MM.1S (cell line): Measurements from ENCODE around the gene NCS1.

Experiments
- DNase-seq: peaks from one replicate; pipeline ENCODE4 v3.0.0-alpha.2; 2015
- H2AFZ ChIP-seq: fragments of 300-600 bp; sonication (generic); 2 replicates; pipeline ENCODE4 v1.6.0; 2016; ENCODE audit warnings: antibody characterized with exemption, low read length
- H3F3A ChIP-seq: fragments of 300-600 bp; sonication (generic); 2 replicates; pipeline ENCODE4 v1.6.1; 2016; ENCODE audit warnings: mild to moderate bottlenecking, antibody characterized with exemption, low read length, moderate library complexity, mixed read lengths; ENCODE audit not compliant: insufficient read depth
- H3K27ac ChIP-seq: fragments of 300-600 bp; sonication (generic); 2 replicates; pipeline ENCODE4 v1.5.1; 2016; ENCODE audit warnings: mild to moderate bottlenecking, low read length
- H3K27me3 ChIP-seq: fragments of 300-600 bp; sonication (generic); replicated peaks from 2 replicates; pipeline ENCODE4 v1.6.0; 2016; ENCODE audit warnings: low read length; ENCODE audit not compliant: insufficient read depth
- H3K36me3 ChIP-seq: fragments of 300-600 bp; sonication (generic); replicated peaks from 2 replicates; pipeline ENCODE4 v1.6.1; 2016; ENCODE audit warnings: mild to moderate bottlenecking, low read length, mixed read lengths; ENCODE audit not compliant: insufficient read depth
- H3K4me1 ChIP-seq: fragments of 300-600 bp; sonication (generic); 2 replicates; pipeline ENCODE4 v1.6.1; 2016; ENCODE audit warnings: low read length, mixed read lengths
- H3K4me2 ChIP-seq: fragments of 300-600 bp; sonication (generic); 2 replicates; pipeline ENCODE4 v1.6.0; 2016; ENCODE audit warnings: low read depth, low read length
- H3K4me3 ChIP-seq: fragments of 300-600 bp; sonication (generic); 2 replicates; pipeline ENCODE4 v1.5.1; 2016; ENCODE audit warnings: low read length, mixed read lengths
- H3K79me2 ChIP-seq: fragments of 300-600 bp; sonication (generic); 2 replicates; pipeline ENCODE4 v1.6.1; 2016; ENCODE audit warnings: mixed run types, low read length, mixed read lengths
- H3K9ac ChIP-seq: fragments of 300-600 bp; sonication (generic); 2 replicates; pipeline ENCODE4 v1.6.1; 2016; ENCODE audit warnings: low read length, mixed read lengths
- H3K9me2 ChIP-seq: fragments of 300-600 bp; sonication (generic); replicated peaks from 2 replicates; pipeline ENCODE4 v1.6.1; 2016; ENCODE audit warnings: mild to moderate bottlenecking, low read length, mixed read lengths; ENCODE audit not compliant: insufficient read depth
- H3K9me3 ChIP-seq: fragments of 300-600 bp; sonication (generic); replicated peaks from 2 replicates; pipeline ENCODE4 v1.6.1; 2016; ENCODE audit warnings: mild to moderate bottlenecking, low read length, mixed read lengths; ENCODE audit not compliant: insufficient read depth
- H4K20me1 ChIP-seq: fragments of 300-600 bp; sonication (generic); 2 replicates; pipeline ENCODE4 v1.6.1; 2016; ENCODE audit warnings: mild to moderate bottlenecking, low read length, moderate library complexity, mixed read lengths; ENCODE audit not compliant: insufficient read depth
- EZH2 ChIP-seq: fragments of 300-600 bp; sonication (generic); optimal IDR thresholded peaks from 2 replicates; pipeline ENCODE3; 2017; ENCODE audit warnings: low read depth, mild to moderate bottlenecking, antibody characterized with exemption, low read length, mixed read lengths
- EZH2phosphoT487 ChIP-seq: fragments of 300-600 bp; sonication (generic); IDR thresholded peaks from 2 replicates; pipeline ENCODE4 v1.6.1; 2018; ENCODE audit warnings: antibody characterized with exemption, low read length
- TF ChIP-seq, protein P1 (sequence below): fragments of 300-600 bp; sonication (generic); IDR thresholded peaks from 2 replicates; pipeline ENCODE4 v1.5.1; 2016; ENCODE audit warnings: antibody characterized with exemption, low read length, mixed read lengths

Gene NCS1

DNA sequence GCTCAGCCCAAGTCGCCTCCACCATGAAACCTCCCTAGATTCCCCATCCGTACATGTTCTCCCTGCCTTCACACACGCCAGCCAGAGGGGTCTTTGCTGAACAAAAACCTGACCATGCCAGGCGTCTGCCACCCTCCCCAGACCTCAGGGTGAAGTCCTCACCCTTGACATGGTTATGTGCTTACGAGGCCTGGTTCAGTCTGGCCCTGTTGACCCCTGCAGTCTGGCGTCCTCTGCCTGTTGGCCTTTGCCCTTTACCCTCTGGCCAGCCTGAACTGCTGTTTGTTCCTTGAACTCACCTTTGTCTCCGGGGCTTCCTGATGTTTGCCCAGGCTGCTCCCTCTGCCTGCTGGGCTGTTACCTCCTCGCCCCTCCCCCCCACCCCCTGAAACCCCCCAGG is 29.8 kb downstream of the NCS1 start:
- no peaks in the 10 kb centered on the region for H4K20me1 ChIP-seq
- TF ChIP-seq, protein P1, sequence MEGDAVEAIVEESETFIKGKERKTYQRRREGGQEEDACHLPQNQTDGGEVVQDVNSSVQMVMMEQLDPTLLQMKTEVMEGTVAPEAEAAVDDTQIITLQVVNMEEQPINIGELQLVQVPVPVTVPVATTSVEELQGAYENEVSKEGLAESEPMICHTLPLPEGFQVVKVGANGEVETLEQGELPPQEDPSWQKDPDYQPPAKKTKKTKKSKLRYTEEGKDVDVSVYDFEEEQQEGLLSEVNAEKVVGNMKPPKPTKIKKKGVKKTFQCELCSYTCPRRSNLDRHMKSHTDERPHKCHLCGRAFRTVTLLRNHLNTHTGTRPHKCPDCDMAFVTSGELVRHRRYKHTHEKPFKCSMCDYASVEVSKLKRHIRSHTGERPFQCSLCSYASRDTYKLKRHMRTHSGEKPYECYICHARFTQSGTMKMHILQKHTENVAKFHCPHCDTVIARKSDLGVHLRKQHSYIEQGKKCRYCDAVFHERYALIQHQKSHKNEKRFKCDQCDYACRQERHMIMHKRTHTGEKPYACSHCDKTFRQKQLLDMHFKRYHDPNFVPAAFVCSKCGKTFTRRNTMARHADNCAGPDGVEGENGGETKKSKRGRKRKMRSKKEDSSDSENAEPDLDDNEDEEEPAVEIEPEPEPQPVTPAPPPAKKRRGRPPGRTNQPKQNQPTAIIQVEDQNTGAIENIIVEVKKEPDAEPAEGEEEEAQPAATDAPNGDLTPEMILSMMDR: no peak
- TF ChIP-seq EZH2 (no peak), EZH2phosphoT487 (no peak)
- H3K4me3 ChIP-seq: no peak overlapping the region
- no peak overlapping the region for H2AFZ ChIP-seq
- H3K9me2 ChIP-seq: no peaks in the 10 kb centered on the region
- no peak overlapping the region for H3K9ac ChIP-seq
- H3K79me2 ChIP-seq: no peaks in the 10 kb centered on the region
- DNase-seq: no peak
- H3F3A ChIP-seq: no peaks in the 10 kb centered on the region
- peaks cover 83% of the 10 kb centered on the region for H3K27me3 ChIP-seq
- no peak overlapping the region for H3K4me2 ChIP-seq
- no peaks in the 10 kb centered on the region for H3K9me3 ChIP-seq
- H3K36me3 ChIP-seq: no peaks in the 10 kb centered on the region
- no peaks in the 10 kb centered on the region for H3K4me1 ChIP-seq
- H3K27ac ChIP-seq: no peak overlapping the region

DNA sequence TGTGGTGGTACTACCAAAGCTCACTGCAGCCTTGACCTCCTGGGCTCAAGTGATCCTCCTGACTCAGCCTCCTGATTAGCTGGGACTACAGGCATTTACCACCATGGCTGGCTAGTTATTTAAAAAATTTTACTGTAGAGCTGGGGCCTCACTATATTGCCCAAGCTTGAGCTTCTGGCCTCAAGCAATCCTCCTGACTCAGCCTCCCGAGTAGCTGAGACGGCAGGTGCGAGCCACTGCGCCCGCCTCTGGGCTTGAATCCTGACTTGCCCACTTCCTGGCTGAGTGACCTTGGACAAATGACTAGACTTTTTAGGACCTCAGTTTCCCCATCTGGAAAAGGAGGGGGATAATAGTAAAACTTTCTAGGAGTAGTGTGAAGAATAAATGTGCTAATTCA is 32.1 kb downstream of the NCS1 start:
- Histone ChIP-seq H3F3A (no peaks in the 10 kb centered on the region), H3K27ac (no peak overlapping the region), H3K36me3 (no peaks in the 10 kb centered on the region), H3K4me3 (no peak overlapping the region), H4K20me1 (no peaks in the 10 kb centered on the region), H3K4me2 (no peak overlapping the region), H2AFZ (no peak overlapping the region), H3K79me2 (no peaks in the 10 kb centered on the region), H3K9me2 (no peaks in the 10 kb centered on the region), H3K9ac (no peak overlapping the region), H3K4me1 (no peaks in the 10 kb centered on the region), H3K27me3 (peaks cover 86% of the 10 kb centered on the region), H3K9me3 (no peaks in the 10 kb centered on the region)
- TF ChIP-seq, protein P1: no peak
- TF ChIP-seq EZH2phosphoT487: no peak
- TF ChIP-seq EZH2: no peak
- no peak for DNase-seq

- TF ChIP-seq EZH2phosphoT487: no peak
- TF ChIP-seq EZH2: no peak
- TF ChIP-seq, protein P1: no peak
- H2AFZ ChIP-seq: no peak overlapping the region
- H3K36me3 ChIP-seq: no peaks in the 10 kb centered on the region
- H3K27me3 ChIP-seq: peaks cover 86% of the 10 kb centered on the region
- no peak overlapping the region for H3K27ac ChIP-seq
- no peak overlapping the region for H3K4me2 ChIP-seq
- H4K20me1 ChIP-seq: no peaks in the 10 kb centered on the region
- H3K4me1 ChIP-seq: no peaks in the 10 kb centered on the region
- no peak for DNase-seq
- H3K4me3 ChIP-seq: no peak overlapping the region
- H3F3A ChIP-seq: no peaks in the 10 kb centered on the region
- no peaks in the 10 kb centered on the region for H3K79me2 ChIP-seq
- no peak overlapping the region for H3K9ac ChIP-seq
- H3K9me3 ChIP-seq: no peaks in the 10 kb centered on the region
- no peaks in the 10 kb centered on the region for H3K9me2 ChIP-seq
Measured at GRCh38 chr9:130204959-130205358, 32.8 kb downstream of the NCS1 start.
